Lung (tissue), 12 donors: ENCODE measurements around the gene BTC. TPM values are rescaled to one million over a fixed set of nuclear protein-coding genes. Genes with fewer than 3 reads are reported as not detected.

Experiments used
- ATAC-seq: fragments of 200-7000 bp; cut with Tn5 transposase; one replicate; pipeline ENCODE4 v1.9.1; 2020; ENCODE audit warnings: moderate number of reproducible peaks; ENCODE audit not compliant: insufficient read depth, low FRiP score
- DNase-seq, 3 donors: peaks; one replicate each; pipeline ENCODE4 v3.0.0-alpha.2; 2013 to 2017
- H3K27ac ChIP-seq, 2 donors: one replicate each; pipeline ENCODE4 v1.5.1; 2013; ENCODE audit warnings: mild to moderate bottlenecking in 2 of 2, moderate library complexity in 2 of 2, control low read depth in 1 of 2, inconsistent platforms in 1 of 2, low read depth in 1 of 2, low read length in 1 of 2
- H3K27me3 ChIP-seq, 3 donors: one replicate each; pipeline ENCODE4 v1.5.1; 2013; ENCODE audit warnings: low read length in 2 of 3; ENCODE audit not compliant: control insufficient read depth in 3 of 3, insufficient read depth in 3 of 3
- H3K36me3 ChIP-seq, 4 donors: one replicate each; pipeline ENCODE4 v1.5.1; 2013; ENCODE audit warnings: low read length in 4 of 4, mild to moderate bottlenecking in 1 of 4, moderate library complexity in 1 of 4; ENCODE audit not compliant: control insufficient read depth in 4 of 4, insufficient read depth in 4 of 4
- H3K4me1 ChIP-seq, 5 donors: one replicate each; pipeline ENCODE4 v1.5.1; 2013; ENCODE audit warnings: low read length in 5 of 5, mild to moderate bottlenecking in 2 of 5, moderate library complexity in 1 of 5; ENCODE audit not compliant: control insufficient read depth in 5 of 5, insufficient read depth in 5 of 5
- H3K4me3 ChIP-seq: one replicate; pipeline ENCODE4 v1.5.1; 2013; ENCODE audit warnings: mild to moderate bottlenecking, control low read depth, moderate library complexity
- H3K9ac ChIP-seq, 2 donors: one replicate each; pipeline ENCODE4 v1.5.1; 2013; ENCODE audit warnings: low read length in 2 of 2, control low read depth in 1 of 2; ENCODE audit not compliant: insufficient read depth in 1 of 2
- H3K9me3 ChIP-seq, 4 donors: one replicate each; pipeline ENCODE4 v1.5.1; 2013; ENCODE audit warnings: low read length in 3 of 4, mild to moderate bottlenecking in 1 of 4, moderate library complexity in 1 of 4; ENCODE audit not compliant: control insufficient read depth in 4 of 4, insufficient read depth in 3 of 4
- WGBS, 2 donors: extraction: QIAGEN DNeasy Blood & Tissue Kit; methylation state at CpG; one replicate each; pipeline ENCODE4 v1.1.7; 2013; 5-methylcytosine and 5-hydroxymethylcytosine counted together
- polyA plus RNA-seq, 2 donors: library from polyadenylated mRNA; stranded (reverse); fragments of 200-250 nt; gene quantifications; one replicate each; pipeline ENCODE4 v1.2.1, GENCODE V29; 2013
- total RNA-seq, 2 donors: library from RNA; depleted of rRNA in 1 of 2; stranded (reverse); fragments of >200 nt in 1 of 2; gene quantifications; one replicate each; pipeline ENCODE4 v1.2.1, GENCODE V29; 2014 to 2021
- TF ChIP-seq, protein P1 (sequence below): IDR thresholded peaks from 2 replicates; pipeline ENCODE4 v1.5.1; 2012; ENCODE audit warnings: mild to moderate bottlenecking; ENCODE audit errors: control extremely low read depth, extremely low read depth
- donor health status: control.
- donor health status: control.
- donor health status: Bipolar disorder and iron deficiency.
- donor health status: healthy.
- donor health status: DM: yes; HTN: yes; CAD: no.

The BTC gene
- total and polyA plus RNA-seq, 4 donors = 3.0 to 9.2 (median 4.0) TPM

- H3K9me3 ChIP-seq = no peaks in the 10 kb centered on the region
- H3K27ac ChIP-seq = no peak overlapping the region
- no peak overlapping the region for H3K4me3 ChIP-seq
- TF ChIP-seq, protein P1, sequence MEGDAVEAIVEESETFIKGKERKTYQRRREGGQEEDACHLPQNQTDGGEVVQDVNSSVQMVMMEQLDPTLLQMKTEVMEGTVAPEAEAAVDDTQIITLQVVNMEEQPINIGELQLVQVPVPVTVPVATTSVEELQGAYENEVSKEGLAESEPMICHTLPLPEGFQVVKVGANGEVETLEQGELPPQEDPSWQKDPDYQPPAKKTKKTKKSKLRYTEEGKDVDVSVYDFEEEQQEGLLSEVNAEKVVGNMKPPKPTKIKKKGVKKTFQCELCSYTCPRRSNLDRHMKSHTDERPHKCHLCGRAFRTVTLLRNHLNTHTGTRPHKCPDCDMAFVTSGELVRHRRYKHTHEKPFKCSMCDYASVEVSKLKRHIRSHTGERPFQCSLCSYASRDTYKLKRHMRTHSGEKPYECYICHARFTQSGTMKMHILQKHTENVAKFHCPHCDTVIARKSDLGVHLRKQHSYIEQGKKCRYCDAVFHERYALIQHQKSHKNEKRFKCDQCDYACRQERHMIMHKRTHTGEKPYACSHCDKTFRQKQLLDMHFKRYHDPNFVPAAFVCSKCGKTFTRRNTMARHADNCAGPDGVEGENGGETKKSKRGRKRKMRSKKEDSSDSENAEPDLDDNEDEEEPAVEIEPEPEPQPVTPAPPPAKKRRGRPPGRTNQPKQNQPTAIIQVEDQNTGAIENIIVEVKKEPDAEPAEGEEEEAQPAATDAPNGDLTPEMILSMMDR = no peak
- H3K36me3 ChIP-seq = no peaks in the 10 kb centered on the region
- no peak overlapping the region for H3K9ac ChIP-seq
- WGBS, 2 donors = 80 to 83% methylated on average over 3 of the region's 3 CpGs
- peak in 2 of 3 donors; percentile 22 to 28 for DNase-seq
- no peaks in the 10 kb centered on the region for H3K27me3 ChIP-seq
- ATAC-seq = no peak
- no peaks in the 10 kb centered on the region for H3K4me1 ChIP-seq
These were observed 55.7 kb downstream of the BTC start for GRCh38 chr4:74738464-74739143.

GRCh38 chr4:74734995-74735394 is 59.3 kb downstream of the BTC start:
- Histone ChIP-seq H3K27ac (no peak overlapping the region), H3K36me3 (no peaks in the 10 kb centered on the region), H3K4me1 (no peaks in the 10 kb centered on the region), H3K27me3 (no peaks in the 10 kb centered on the region), H3K9me3 (no peaks in the 10 kb centered on the region), H3K9ac (no peak overlapping the region), H3K4me3 (no peak overlapping the region)
- TF ChIP-seq, protein P1 = no peak
- DNase-seq (no peak), ATAC-seq (no peak)
- 82 to 86% methylated on average over 2 of the region's 2 CpGs for WGBS, 2 donors

- Histone ChIP-seq H3K9ac (no peak overlapping the region), H3K9me3 (no peaks in the 10 kb centered on the region), H3K4me1 (no peaks in the 10 kb centered on the region), H3K4me3 (no peak overlapping the region), H3K27me3 (no peaks in the 10 kb centered on the region), H3K27ac (no peak overlapping the region), H3K36me3 (no peaks in the 10 kb centered on the region)
- TF ChIP-seq, protein P1 = no peak
- 74% methylated on average over 1 of the region's 1 CpG for WGBS, 2 donors
- no peak for DNase-seq
- ATAC-seq = no peak
These were observed 60.6 kb downstream of the BTC start for GRCh38 chr4:74733756-74734155.

- no peaks in the 10 kb centered on the region for H3K36me3 ChIP-seq
- H3K4me3 ChIP-seq = no peak overlapping the region
- H3K9me3 ChIP-seq = peaks cover 0 to 2% (median 0%) of the 10 kb centered on the region in 4 donors
- no peaks in the 10 kb centered on the region for H3K27me3 ChIP-seq
- no peaks in the 10 kb centered on the region for H3K4me1 ChIP-seq
- DNase-seq (no peak), ATAC-seq (no peak)
- no peak overlapping the region for H3K9ac ChIP-seq
- TF ChIP-seq, protein P1 = no peak
- WGBS, 2 donors = 80 to 93% methylated on average over 3 of the region's 3 CpGs
- H3K27ac ChIP-seq = no peak overlapping the region
These were observed 69.3 kb downstream of the BTC start for GRCh38 chr4:74724979-74725378.
